Peyer's patch (tissue), 4 donors: Measurements from ENCODE around the gene ITGA2B. TPM values are rescaled to one million over a fixed set of nuclear protein-coding genes. Genes with fewer than 3 reads are reported as not detected.

Source experiments
- DNase-seq, 3 donors: peaks; one replicate each; pipeline ENCODE4 v3.0.0-alpha.2; 2017 to 2019
- H3K27ac ChIP-seq, 4 donors: fragments of 200-600 bp; sonication (generic); one replicate each; pipeline ENCODE4 v1.5.1; 2016 to 2019
- H3K27me3 ChIP-seq, 2 donors: fragments of 200-600 bp; sonication (generic); one replicate each; pipeline ENCODE4 v1.5.1; 2019
- H3K36me3 ChIP-seq, 3 donors: fragments of 200-600 bp; sonication (generic); one replicate each; pipeline ENCODE4 v1.5.1; 2016 to 2019
- H3K4me1 ChIP-seq, 4 donors: fragments of 200-600 bp; sonication (generic); one replicate each; pipeline ENCODE4 v1.5.1; 2016 to 2019
- H3K4me3 ChIP-seq, 4 donors: fragments of 200-600 bp; sonication (generic); 1 replicate in 3 of 4; 2 replicates in 1 of 4; pipeline ENCODE4 v1.5.1; 2016 to 2019; ENCODE audit warnings: mild to moderate bottlenecking in 1 of 4
- H3K9me3 ChIP-seq, 4 donors: fragments of 200-600 bp; sonication (generic); one replicate each; pipeline ENCODE4 v1.5.1; 2016 to 2019; ENCODE audit warnings: mild to moderate bottlenecking in 1 of 4
- POLR2A ChIP-seq, 2 donors: fragments of 450-650 bp; IDR thresholded peaks; one replicate each; pipeline ENCODE4 v1.5.1; 2017; ENCODE audit warnings: antibody characterized with exemption in 2 of 2, mild to moderate bottlenecking in 2 of 2, moderate library complexity in 2 of 2
- total RNA-seq, 4 donors: library from RNA; depleted of rRNA; stranded (reverse); fragments of >200 nt; gene quantifications; one replicate each; pipeline ENCODE4 v1.1.0, GENCODE V29; 2016
- TF ChIP-seq, protein P1 (sequence below), 6 experiments: fragments of 450-650 bp in 4 of 6; fragments of 200-600 bp in 2 of 6; sonication (generic) in 1 of 6; IDR thresholded peaks; one replicate each; pipeline ENCODE4 v1.5.1; 2017 to 2019; ENCODE audit warnings: antibody characterized with exemption in 6 of 6, mild to moderate bottlenecking in 3 of 6, moderate library complexity in 1 of 6

The ITGA2B gene
- total RNA-seq, 4 donors from 2014 or later: 2.5 TPM; not detected in 3

DNA sequence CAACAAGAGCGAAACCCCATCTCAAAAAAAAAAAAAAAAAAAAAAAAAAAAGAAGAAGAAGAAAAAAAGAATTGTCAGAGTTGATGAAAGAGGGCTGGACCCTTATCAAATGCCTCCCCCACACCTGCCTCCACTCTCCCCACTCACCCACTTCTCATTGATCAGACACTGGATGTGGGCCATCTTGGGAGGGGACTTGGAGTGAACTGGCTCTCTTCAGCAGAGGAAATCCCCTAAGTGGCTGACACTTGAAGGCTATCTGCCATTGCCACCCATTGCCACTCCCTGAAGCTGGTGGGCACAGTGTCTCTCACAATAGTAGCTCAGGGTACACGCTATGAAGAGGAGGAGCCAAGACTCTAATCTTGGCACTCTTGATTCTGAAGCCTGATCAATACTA, 1.6 kb downstream of the ITGA2B start:
- Histone ChIP-seq H3K27ac (no peak overlapping the region), H3K4me3 (no peak overlapping the region), H3K36me3 (no peaks in the 10 kb centered on the region), H3K27me3 (no peaks in the 10 kb centered on the region), H3K4me1 (peaks cover 0 to 18% (median 8%) of the 10 kb centered on the region in 4 donors), H3K9me3 (no peaks in the 10 kb centered on the region)
- DNase-seq: no peak
- no peak for TF ChIP-seq POLR2A (IDR thresholded peaks at IDR 0.05)
- TF ChIP-seq, protein P1, sequence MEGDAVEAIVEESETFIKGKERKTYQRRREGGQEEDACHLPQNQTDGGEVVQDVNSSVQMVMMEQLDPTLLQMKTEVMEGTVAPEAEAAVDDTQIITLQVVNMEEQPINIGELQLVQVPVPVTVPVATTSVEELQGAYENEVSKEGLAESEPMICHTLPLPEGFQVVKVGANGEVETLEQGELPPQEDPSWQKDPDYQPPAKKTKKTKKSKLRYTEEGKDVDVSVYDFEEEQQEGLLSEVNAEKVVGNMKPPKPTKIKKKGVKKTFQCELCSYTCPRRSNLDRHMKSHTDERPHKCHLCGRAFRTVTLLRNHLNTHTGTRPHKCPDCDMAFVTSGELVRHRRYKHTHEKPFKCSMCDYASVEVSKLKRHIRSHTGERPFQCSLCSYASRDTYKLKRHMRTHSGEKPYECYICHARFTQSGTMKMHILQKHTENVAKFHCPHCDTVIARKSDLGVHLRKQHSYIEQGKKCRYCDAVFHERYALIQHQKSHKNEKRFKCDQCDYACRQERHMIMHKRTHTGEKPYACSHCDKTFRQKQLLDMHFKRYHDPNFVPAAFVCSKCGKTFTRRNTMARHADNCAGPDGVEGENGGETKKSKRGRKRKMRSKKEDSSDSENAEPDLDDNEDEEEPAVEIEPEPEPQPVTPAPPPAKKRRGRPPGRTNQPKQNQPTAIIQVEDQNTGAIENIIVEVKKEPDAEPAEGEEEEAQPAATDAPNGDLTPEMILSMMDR (IDR thresholded peaks at IDR 0.05): no peak

DNA sequence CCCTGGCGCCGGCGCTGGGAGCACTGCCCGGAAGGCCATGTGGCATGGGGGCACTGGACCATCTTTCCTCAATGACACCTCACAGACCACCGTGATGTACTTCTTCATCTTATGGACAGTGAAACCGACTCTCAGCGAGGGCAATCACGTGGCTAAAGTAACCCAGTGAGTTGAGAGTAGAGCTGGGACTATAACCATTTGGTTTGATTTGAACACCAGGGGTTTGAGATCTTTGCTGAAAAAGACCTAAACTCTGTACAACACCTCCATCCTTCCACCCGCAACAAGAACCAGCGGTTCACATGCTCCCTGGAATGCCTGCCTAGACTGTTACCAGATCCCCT, 3.3 kb downstream of the ITGA2B start:
- Histone ChIP-seq H3K27ac (no peak overlapping the region), H3K27me3 (no peaks in the 10 kb centered on the region), H3K4me3 (peak overlapping the region in 1 of 4 donors; percentile 59), H3K4me1 (peaks cover 0 to 18% (median 8%) of the 10 kb centered on the region in 4 donors), H3K9me3 (no peaks in the 10 kb centered on the region), H3K36me3 (no peaks in the 10 kb centered on the region)
- no peak for DNase-seq
- TF ChIP-seq, protein P1 (IDR thresholded peaks at IDR 0.05): no peak
- TF ChIP-seq POLR2A (IDR thresholded peaks at IDR 0.05): no peak

DNA sequence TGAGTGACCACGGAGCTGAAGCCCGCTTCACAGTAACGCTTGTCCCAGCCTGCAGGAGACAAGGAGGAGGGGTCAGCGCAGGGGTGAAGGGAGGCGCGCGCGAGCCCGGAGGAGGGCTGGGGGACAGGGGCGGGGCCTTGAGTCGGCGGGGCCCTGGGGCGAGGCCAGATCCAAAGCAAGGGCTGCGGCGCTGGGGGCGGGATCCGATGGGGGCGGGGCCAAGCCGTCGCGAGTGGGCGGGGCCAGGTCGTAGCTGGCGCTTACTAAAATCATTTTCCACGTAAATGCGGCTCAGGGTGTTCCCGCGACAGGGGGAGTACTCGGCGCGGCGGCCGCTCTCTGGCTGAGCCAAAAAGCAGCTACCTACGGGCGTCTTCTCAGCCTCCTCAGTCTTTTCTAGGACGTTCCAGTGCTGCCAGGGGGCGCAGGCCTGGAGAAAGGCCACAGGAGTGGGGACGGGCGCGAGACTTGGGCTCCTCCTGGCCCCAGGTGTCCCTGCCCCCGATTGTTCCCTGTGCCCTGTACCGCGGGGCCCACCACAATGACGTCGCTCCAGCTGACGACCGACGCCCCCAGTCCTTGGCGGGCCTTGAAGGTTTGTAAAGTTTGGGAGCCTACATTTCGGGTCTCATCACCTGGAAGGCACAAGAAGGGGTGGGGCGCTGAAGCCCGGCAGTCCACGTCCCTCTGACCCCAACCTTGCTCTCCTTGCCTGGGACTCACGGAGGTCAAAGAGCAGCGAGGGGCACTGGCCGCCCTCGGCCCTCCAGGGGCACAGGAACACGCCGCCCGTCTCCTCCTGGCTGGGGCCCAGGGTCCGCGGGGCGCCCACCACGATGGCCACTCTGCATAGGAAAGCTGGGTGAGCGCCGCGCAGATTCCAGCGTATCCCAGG, 3.9 kb downstream of the ITGA2B start:
- no peaks in the 10 kb centered on the region for H3K9me3 ChIP-seq
- TF ChIP-seq, protein P1 (IDR thresholded peaks at IDR 0.05): no peak
- TF ChIP-seq POLR2A (IDR thresholded peaks at IDR 0.05): no peak
- H3K36me3 ChIP-seq: no peaks in the 10 kb centered on the region
- H3K27ac ChIP-seq: no peak overlapping the region
- peak; percentile 63 to 89 (median 84) for DNase-seq
- no peaks in the 10 kb centered on the region for H3K27me3 ChIP-seq
- peaks cover 0 to 18% (median 8%) of the 10 kb centered on the region in 4 donors for H3K4me1 ChIP-seq
- peak overlapping the region; percentile 35 to 59 (median 49) for H3K4me3 ChIP-seq

DNA sequence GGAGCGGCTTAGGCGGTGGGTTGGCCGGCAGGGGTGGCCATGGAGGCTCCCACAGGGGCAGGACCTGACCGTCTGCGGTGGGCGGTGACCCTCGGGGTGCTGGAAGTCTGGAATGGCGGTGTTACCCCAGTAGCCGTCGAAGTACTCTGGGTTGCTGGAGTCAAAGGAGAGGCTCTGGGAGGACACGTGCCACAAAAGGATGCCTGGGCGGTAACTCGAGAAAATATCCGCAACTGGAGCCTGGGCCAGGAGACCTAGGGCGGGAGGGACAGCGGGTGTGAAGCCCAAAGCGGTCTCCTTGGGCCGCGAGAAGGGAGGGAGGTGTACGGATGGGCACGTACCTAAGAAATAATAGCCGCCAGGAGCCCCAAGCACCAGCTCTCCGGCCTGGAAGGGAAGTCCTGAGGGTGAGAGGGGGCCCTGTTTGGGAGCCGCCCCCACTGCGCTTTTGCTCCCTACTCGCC, 4.6 kb downstream of the ITGA2B start:
- no peak overlapping the region for H3K27ac ChIP-seq
- no peaks in the 10 kb centered on the region for H3K9me3 ChIP-seq
- no peaks in the 10 kb centered on the region for H3K27me3 ChIP-seq
- TF ChIP-seq, protein P1 (IDR thresholded peaks at IDR 0.05): no peak
- no peak for TF ChIP-seq POLR2A (IDR thresholded peaks at IDR 0.05)
- H3K36me3 ChIP-seq: no peaks in the 10 kb centered on the region
- DNase-seq: no peak
- H3K4me3 ChIP-seq: peak overlapping the region; percentile 35 to 59 (median 49)
- H3K4me1 ChIP-seq: peaks cover 0 to 18% (median 8%) of the 10 kb centered on the region in 4 donors

DNA sequence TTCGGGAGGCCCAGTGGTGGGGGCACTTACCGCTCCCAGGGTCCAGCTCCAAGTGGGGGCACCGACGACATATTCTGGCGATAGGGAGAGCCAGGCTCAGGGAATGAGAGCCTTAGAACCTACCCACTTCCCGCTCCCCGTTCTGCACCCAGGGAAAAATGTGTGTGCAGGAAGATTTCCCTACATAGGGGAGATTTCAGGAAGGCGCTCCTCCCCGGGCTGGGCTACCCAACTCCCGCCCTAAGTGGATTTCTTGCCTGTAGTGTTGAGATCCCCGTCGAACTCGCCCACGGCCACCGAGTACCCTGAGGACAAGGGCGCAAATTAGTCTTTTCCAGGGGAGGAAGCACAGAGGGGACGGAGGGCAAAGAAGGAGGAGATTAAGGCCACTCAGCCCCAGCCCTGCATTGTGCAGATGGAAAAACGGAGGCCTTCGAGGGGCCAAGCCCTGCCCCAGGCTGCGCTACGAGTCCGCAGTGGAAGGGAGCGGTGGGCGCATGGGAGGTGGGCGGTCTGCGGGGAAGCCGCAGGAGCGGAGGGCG, 5.1 kb downstream of the ITGA2B start:
- Histone ChIP-seq H3K36me3 (no peaks in the 10 kb centered on the region), H3K4me1 (peaks cover 0 to 18% (median 8%) of the 10 kb centered on the region in 4 donors), H3K27me3 (no peaks in the 10 kb centered on the region), H3K9me3 (no peaks in the 10 kb centered on the region), H3K27ac (no peak overlapping the region), H3K4me3 (no peak overlapping the region)
- TF ChIP-seq, protein P1 (IDR thresholded peaks at IDR 0.05): no peak
- TF ChIP-seq POLR2A (IDR thresholded peaks at IDR 0.05): no peak
- DNase-seq: no peak
